Loucy (cell line): ENCODE results near the gene MYCBP.

Source experiments
- CTCF ChIP-seq: fragments of 200-600 bp; sonication (generic); conservative IDR thresholded peaks from 2 replicates; pipeline ENCODE4 v1.5.1; 2014; ENCODE audit warnings: mild to moderate bottlenecking, antibody characterized with exemption, low read length
- EZH2phosphoT487 ChIP-seq: fragments of 200-600 bp; IDR thresholded peaks from 2 replicates; pipeline ENCODE4 v1.6.1; 2018; ENCODE audit warnings: antibody characterized with exemption, mild to moderate bottlenecking, moderate library complexity, borderline replicate concordance

DNA sequence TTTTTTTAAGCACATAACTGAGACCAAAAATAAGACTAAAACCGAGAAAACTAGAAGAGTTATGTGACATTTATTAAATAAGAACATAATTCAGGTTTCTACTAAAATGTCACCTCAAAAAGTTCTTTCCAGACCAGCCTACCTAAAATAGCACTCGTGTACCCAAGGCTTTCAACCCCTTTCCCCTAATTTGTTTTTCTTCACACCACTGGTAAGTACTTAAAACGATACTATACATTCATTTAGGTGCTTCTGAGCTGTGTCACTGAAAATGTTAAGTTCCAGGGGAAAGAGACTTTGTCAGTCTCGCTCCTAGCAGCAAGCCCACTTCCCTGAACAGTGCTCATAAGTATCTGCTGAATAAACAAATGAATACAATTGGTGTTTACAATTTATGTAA lies 20.4 kb downstream of the MYCBP start:
- no peak for TF ChIP-seq CTCF
- no peak for TF ChIP-seq EZH2phosphoT487
